ENCODE measurements around the gene RGS9.
"Not testable (repeated sequence)": the region's sequence is repeated elsewhere in the genome, so short reads cannot be mapped to it uniquely, and the experiment has no call there.

Gene RGS9

GRCh38 chr17:65137021-65137939 is at the start of gene RGS9:
Gene RGS9, plus strand, starts transcription at chr17:65137370. Its CDS starts 171 bp downstream, at chr17:65137541.
- DNase-seq (ENCODE audit: low read depth), result peak; percentile 17

GRCh38 chr17:65088621-65089360 is 48.4 kb upstream of the RGS9 start:
- no peak for DNase-seq (ENCODE audit: low read depth)

GRCh38 chr17:65092262-65092661 is 44.9 kb upstream of the RGS9 start:
- peak; percentile 61 for DNase-seq (ENCODE audit: low read depth)

- not testable (repeated sequence) for DNase-seq (ENCODE audit: low read depth)
These were observed 44.3 kb upstream of the RGS9 start for GRCh38 chr17:65092721-65093356.

GRCh38 chr17:65093930-65094329 is 43.2 kb upstream of the RGS9 start:
- no peak for DNase-seq (ENCODE audit: low read depth)

GRCh38 chr17:65095465-65095864 is 41.7 kb upstream of the RGS9 start:
- DNase-seq (ENCODE audit: low read depth), result no peak

- not testable (repeated sequence) for DNase-seq (ENCODE audit: low read depth)
These were observed 40.8 kb upstream of the RGS9 start for GRCh38 chr17:65096382-65096781.

GRCh38 chr17:65097110-65097509 is 40.1 kb upstream of the RGS9 start:
- no peak for DNase-seq (ENCODE audit: low read depth)

- DNase-seq (ENCODE audit: low read depth), result no peak
These were observed 37.7 kb upstream of the RGS9 start for GRCh38 chr17:65099475-65099874.

GRCh38 chr17:65099941-65100315 is 37.2 kb upstream of the RGS9 start:
- DNase-seq (ENCODE audit: low read depth), result peak; percentile 69

- DNase-seq (ENCODE audit: low read depth), result peak; percentile 59
These were observed 36.6 kb upstream of the RGS9 start for GRCh38 chr17:65100316-65101140.

GRCh38 chr17:65101371-65101770 is 35.8 kb upstream of the RGS9 start:
- DNase-seq (ENCODE audit: low read depth), result no peak

- no peak for DNase-seq (ENCODE audit: low read depth)
These were observed 34.9 kb upstream of the RGS9 start for GRCh38 chr17:65102235-65102634.

- DNase-seq (ENCODE audit: low read depth), result no peak
These were observed 34.4 kb upstream of the RGS9 start for GRCh38 chr17:65102788-65103187.

GRCh38 chr17:65103431-65103830 is 33.7 kb upstream of the RGS9 start:
- DNase-seq (ENCODE audit: low read depth), result no peak

GRCh38 chr17:65103896-65104295 is 33.3 kb upstream of the RGS9 start:
- no peak for DNase-seq (ENCODE audit: low read depth)

GRCh38 chr17:65104541-65104940 is 32.6 kb upstream of the RGS9 start:
- no peak for DNase-seq (ENCODE audit: low read depth)

- no peak for DNase-seq (ENCODE audit: low read depth)
These were observed 32.2 kb upstream of the RGS9 start for GRCh38 chr17:65104973-65105372.

- DNase-seq (ENCODE audit: low read depth), result no peak
These were observed 29.0 kb upstream of the RGS9 start for GRCh38 chr17:65108152-65108551.

- DNase-seq (ENCODE audit: low read depth), result no peak
These were observed 27.6 kb upstream of the RGS9 start for GRCh38 chr17:65109543-65109942.

- no peak for DNase-seq (ENCODE audit: low read depth)
These were observed 27.0 kb upstream of the RGS9 start for GRCh38 chr17:65109990-65110680.
